ENCODE results near the gene CDKAL1.

Gene CDKAL1

DNA sequence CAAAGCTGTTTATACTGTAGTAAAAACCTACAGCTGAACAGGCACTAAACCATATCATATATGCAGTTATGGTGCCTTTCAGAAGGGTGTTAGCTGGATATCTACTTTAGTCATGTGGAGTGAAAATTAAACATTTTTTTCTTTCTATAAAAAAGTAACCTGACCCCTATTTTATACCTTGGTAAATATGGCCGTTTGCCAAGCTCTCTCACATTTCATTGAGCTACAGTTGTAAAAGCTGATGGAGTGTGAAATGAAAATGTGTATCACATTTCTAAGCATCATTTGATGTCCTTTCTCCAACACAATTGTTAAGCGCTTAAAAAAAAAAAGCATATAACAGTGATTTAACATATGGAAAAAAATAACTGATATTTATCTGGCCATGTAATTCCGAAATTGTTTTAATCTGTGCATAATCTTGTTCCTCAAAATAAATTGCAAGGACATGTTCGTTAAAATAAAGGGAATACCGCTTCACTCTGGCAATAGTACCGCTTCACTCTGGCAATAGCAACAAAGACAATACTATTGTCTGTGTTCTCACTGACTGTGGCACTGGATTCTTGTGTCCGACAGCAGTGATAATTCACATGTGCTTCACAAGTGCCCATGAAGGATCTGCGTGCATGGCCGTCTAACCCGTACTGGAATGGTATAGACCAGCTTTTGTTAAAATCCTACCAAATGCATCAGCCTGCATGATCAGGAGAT, 667.5 kb downstream of the CDKAL1 start:
- no peak overlapping the region for H3K4me3 ChIP-seq (replicated peaks; ENCODE audit: low read depth, low read length)
- TF ChIP-seq, protein P1, sequence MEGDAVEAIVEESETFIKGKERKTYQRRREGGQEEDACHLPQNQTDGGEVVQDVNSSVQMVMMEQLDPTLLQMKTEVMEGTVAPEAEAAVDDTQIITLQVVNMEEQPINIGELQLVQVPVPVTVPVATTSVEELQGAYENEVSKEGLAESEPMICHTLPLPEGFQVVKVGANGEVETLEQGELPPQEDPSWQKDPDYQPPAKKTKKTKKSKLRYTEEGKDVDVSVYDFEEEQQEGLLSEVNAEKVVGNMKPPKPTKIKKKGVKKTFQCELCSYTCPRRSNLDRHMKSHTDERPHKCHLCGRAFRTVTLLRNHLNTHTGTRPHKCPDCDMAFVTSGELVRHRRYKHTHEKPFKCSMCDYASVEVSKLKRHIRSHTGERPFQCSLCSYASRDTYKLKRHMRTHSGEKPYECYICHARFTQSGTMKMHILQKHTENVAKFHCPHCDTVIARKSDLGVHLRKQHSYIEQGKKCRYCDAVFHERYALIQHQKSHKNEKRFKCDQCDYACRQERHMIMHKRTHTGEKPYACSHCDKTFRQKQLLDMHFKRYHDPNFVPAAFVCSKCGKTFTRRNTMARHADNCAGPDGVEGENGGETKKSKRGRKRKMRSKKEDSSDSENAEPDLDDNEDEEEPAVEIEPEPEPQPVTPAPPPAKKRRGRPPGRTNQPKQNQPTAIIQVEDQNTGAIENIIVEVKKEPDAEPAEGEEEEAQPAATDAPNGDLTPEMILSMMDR (IDR thresholded peaks at IDR 0.05; ENCODE audit: insufficient read depth, low read length, poor library complexity, severe bottlenecking), result no peak
- no peak for DNase-seq (ENCODE audit: extremely low read depth, insufficient read length)

DNA sequence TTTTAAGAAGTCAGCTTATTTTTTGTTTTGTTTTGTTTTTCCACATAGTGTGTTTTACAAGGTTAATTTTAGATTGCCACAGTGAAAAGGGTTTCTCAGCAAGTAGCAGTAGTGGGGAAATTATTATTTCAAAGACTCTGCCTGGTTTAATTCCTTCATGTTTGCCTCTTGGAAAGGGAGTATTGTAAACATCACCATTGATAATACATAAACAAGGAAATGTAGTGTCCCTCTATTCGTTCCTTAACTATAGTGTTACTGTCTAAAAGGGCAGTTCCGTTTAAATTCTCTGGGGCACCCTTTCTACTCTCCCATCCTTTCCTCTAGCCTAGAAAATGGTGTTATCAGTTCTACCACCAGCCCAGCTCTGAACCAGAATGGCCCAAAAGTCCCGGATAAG, 668.3 kb downstream of the CDKAL1 start:
- Histone ChIP-seq H3K4me3 (replicated peaks; ENCODE audit: low read depth, low read length) (no peak overlapping the region), H3K36me3 (ENCODE audit: control insufficient read depth, insufficient read depth, low read length) (no peaks in the 10 kb centered on the region), H3K27me3 (replicated peaks; ENCODE audit: control insufficient read depth, insufficient read depth, low read length) (no peaks in the 10 kb centered on the region)
- no peak for DNase-seq (ENCODE audit: extremely low read depth, insufficient read length)
- TF ChIP-seq, protein P1 (IDR thresholded peaks at IDR 0.05; ENCODE audit: insufficient read depth, low read length, poor library complexity, severe bottlenecking), result no peak

More for the DNA sequence above, 667.5 kb downstream of the CDKAL1 start:
- H3K36me3 ChIP-seq (ENCODE audit: control insufficient read depth, insufficient read depth, low read length), result no peaks in the 10 kb centered on the region
- no peaks in the 10 kb centered on the region for H3K27me3 ChIP-seq (replicated peaks; ENCODE audit: control insufficient read depth, insufficient read depth, low read length)

DNA sequence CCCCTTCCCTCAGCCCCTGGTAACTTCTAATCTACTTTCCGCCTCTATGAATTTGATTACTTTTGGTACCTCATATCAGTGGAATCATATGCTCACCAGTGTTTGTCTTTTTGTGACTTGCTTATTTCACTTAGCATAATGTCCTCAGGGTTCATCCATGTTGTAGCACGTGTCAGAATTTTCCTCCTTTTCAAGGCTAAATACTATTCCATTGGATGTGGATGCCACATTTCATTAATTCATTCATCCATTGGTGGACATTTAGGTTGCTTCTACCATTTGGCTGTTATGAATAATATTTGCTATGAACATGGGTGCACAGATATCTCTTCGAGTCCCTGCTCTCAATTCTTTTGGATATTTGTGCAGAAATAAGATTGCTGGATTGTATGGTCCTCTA, 670.7 kb downstream of the CDKAL1 start:
- Histone ChIP-seq H3K36me3 (ENCODE audit: control insufficient read depth, insufficient read depth, low read length) (no peaks in the 10 kb centered on the region), H3K27me3 (replicated peaks; ENCODE audit: control insufficient read depth, insufficient read depth, low read length) (no peaks in the 10 kb centered on the region), H3K4me3 (replicated peaks; ENCODE audit: low read depth, low read length) (no peak overlapping the region)
- TF ChIP-seq, protein P1 (IDR thresholded peaks at IDR 0.05; ENCODE audit: insufficient read depth, low read length, poor library complexity, severe bottlenecking), result no peak
- DNase-seq (ENCODE audit: extremely low read depth, insufficient read length), result no peak

DNA sequence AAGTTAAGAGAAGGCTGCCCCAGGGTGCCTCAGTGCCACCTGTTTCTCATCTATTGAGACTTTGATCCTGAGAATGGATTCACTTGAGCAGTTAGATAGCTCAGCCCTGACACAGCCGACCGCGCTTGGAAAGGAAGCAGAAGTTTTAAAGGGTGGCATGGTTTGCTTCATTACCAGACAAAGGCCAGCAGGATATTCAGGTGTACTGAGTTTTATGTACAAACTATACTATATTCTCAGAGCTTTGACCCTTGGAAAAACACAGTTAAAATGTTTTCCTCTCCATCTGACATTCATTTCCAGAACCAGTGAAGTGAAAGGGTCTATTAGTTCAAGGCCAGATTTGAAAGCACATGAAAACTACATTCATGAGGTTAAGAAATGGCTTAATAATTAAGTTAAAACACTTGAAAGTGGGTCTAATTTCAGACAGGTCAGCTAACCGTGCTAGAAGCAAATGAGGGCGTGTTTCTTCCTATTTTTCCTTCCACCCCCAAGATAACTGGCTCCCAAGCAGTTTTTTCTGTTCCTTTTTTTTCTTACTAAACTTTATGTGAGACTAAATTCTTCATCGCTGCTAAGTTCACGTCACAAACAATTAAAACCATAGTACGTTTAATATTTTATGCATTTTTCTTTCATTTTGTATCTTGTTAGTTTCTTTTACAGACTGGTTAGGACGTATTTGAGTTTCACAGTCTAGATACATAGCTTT, 674.0 kb downstream of the CDKAL1 start:
- TF ChIP-seq, protein P1 (IDR thresholded peaks at IDR 0.05; ENCODE audit: insufficient read depth, low read length, poor library complexity, severe bottlenecking), result no peak
- no peaks in the 10 kb centered on the region for H3K27me3 ChIP-seq (replicated peaks; ENCODE audit: control insufficient read depth, insufficient read depth, low read length)
- H3K36me3 ChIP-seq (ENCODE audit: control insufficient read depth, insufficient read depth, low read length), result no peaks in the 10 kb centered on the region
- no peak for DNase-seq (ENCODE audit: extremely low read depth, insufficient read length)
- no peak overlapping the region for H3K4me3 ChIP-seq (replicated peaks; ENCODE audit: low read depth, low read length)

DNA sequence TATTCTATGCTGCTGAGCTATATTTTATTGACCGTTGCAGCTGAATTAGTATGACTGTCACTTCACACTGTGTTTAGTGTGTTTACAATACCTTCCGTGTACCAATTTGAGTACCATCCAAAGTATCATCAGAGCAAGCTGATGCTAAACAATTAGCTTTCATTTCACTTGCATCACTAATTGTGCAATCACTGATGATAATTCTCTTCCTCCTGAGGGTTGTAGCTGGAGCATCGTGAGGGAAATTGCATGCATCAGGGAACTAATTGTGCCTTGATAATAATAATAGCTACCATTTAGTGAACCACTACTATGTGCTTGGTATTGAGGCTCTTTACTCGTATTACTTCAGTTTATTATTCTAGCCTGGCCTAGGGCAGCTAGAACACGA, 674.5 kb downstream of the CDKAL1 start:
- H3K4me3 ChIP-seq (replicated peaks; ENCODE audit: low read depth, low read length), result no peak overlapping the region
- no peaks in the 10 kb centered on the region for H3K36me3 ChIP-seq (ENCODE audit: control insufficient read depth, insufficient read depth, low read length)
- TF ChIP-seq, protein P1 (IDR thresholded peaks at IDR 0.05; ENCODE audit: insufficient read depth, low read length, poor library complexity, severe bottlenecking), result no peak
- no peak for DNase-seq (ENCODE audit: extremely low read depth, insufficient read length)
- H3K27me3 ChIP-seq (replicated peaks; ENCODE audit: control insufficient read depth, insufficient read depth, low read length), result no peaks in the 10 kb centered on the region
